Neuron (in vitro differentiated cells): ENCODE results near the gene SLC19A2.

Experiments
- H2AFZ ChIP-seq: one replicate; pipeline ENCODE4 v1.6.1; 2013; ENCODE audit warnings: low read depth, mild to moderate bottlenecking, inconsistent platforms, low read length, moderate library complexity
- H3K27me3 ChIP-seq: one replicate; pipeline ENCODE4 v1.6.1; 2013; ENCODE audit warnings: low read length; ENCODE audit not compliant: insufficient read depth
- H3K36me3 ChIP-seq: one replicate; pipeline ENCODE4 v1.6.1; 2013; ENCODE audit warnings: low read length; ENCODE audit not compliant: insufficient read depth
- H3K4me1 ChIP-seq: one replicate; pipeline ENCODE4 v1.6.1; 2013; ENCODE audit warnings: low read length; ENCODE audit not compliant: insufficient read depth
- H3K4me3 ChIP-seq: 2 replicates; pipeline ENCODE4 v1.5.1; 2013; ENCODE audit warnings: mild to moderate bottlenecking, low read length, moderate library complexity
- H3K9me3 ChIP-seq: one replicate; pipeline ENCODE4 v1.6.1; 2013; ENCODE audit warnings: low read length

The SLC19A2 gene

DNA sequence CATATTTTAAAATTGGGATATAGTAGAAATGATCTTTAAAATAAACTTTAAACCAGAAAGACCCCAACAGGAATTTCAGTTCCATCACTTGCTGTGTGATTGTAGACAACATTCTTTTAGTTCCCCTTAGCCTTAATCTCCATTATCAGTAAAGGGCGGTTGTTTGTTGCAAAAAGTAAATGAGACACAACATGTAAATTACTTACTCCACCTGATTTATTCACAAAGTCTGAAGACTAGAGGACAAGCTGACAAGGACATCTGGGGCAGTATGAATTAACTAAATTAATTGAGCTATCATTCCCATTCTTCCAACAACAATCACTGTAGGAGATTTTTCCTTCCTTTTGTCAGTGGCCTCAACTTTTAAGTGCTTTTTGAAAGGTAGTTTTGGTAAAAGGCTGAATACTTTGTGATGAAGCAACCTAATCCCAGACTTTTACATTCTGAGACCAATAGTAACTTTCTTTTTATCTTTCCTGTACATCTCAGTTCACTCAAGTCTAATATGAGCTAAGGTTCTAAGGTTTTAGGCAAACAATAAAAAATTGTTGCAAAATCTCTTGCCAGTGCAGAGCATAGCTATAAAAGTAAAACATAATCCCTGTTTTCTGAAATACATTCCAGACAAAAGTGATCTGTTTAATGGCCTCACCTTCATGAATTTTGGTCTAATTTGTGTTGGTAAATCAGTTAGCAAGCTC is 6.2 kb downstream of the SLC19A2 start:
- peaks cover 14% of the 10 kb centered on the region for H3K4me1 ChIP-seq

DNA sequence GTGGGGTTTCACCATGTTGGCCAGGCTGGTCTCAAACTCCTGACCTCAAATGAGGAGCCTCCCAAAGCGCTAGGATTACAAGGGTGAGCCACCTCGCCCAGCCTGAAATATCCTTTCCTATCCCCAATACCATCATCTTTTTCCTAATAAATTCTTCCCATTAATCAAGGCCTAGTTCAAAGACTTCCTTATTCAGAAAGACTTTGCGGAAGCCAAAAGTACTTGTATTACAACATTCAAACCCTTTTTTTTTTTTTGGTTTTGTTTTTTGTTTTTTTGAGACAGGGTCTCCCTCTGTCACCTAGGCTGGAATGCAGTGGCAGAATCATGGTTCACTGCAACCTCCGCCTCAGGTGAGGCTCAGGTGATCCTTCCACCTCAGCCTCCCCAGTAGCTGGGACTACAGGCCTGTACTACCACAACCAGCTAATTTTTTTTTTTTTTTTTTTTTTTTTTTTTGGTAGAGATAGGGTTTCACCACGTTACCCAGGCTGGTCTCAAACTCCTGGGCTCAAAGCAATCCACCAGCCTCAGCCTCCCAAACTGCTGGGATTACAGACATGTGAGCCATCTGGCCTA is 7.6 kb downstream of the SLC19A2 start:
- H2AFZ ChIP-seq = no peak overlapping the region
- H3K9me3 ChIP-seq = no peaks in the 10 kb centered on the region
- no peak overlapping the region for H3K4me3 ChIP-seq
- H3K4me1 ChIP-seq = peaks cover 1% of the 10 kb centered on the region
- H3K27me3 ChIP-seq = no peaks in the 10 kb centered on the region
- H3K36me3 ChIP-seq = peaks cover 5% of the 10 kb centered on the region

More for the DNA sequence above, 6.2 kb downstream of the SLC19A2 start:
- Histone ChIP-seq H3K4me3 (no peak overlapping the region), H2AFZ (no peak overlapping the region), H3K9me3 (no peaks in the 10 kb centered on the region), H3K36me3 (peaks cover 5% of the 10 kb centered on the region), H3K27me3 (no peaks in the 10 kb centered on the region)

GRCh38 chr1:169475806-169476387 is 9.8 kb downstream of the SLC19A2 start:
- no peak overlapping the region for H3K4me3 ChIP-seq
- no peak overlapping the region for H2AFZ ChIP-seq
- H3K9me3 ChIP-seq = no peaks in the 10 kb centered on the region
- H3K4me1 ChIP-seq = no peaks in the 10 kb centered on the region
- peaks cover 7% of the 10 kb centered on the region for H3K36me3 ChIP-seq
- H3K27me3 ChIP-seq = no peaks in the 10 kb centered on the region

GRCh38 chr1:169474302-169474995 is 11.3 kb downstream of the SLC19A2 start:
- H3K4me3 ChIP-seq = no peak overlapping the region
- no peaks in the 10 kb centered on the region for H3K27me3 ChIP-seq
- H2AFZ ChIP-seq = no peak overlapping the region
- H3K4me1 ChIP-seq = no peaks in the 10 kb centered on the region
- peaks cover 7% of the 10 kb centered on the region for H3K36me3 ChIP-seq
- H3K9me3 ChIP-seq = no peaks in the 10 kb centered on the region

GRCh38 chr1:169473347-169473746 is 12.4 kb downstream of the SLC19A2 start:
- Histone ChIP-seq H3K4me3 (no peak overlapping the region), H3K4me1 (no peaks in the 10 kb centered on the region), H2AFZ (no peak overlapping the region), H3K27me3 (no peaks in the 10 kb centered on the region), H3K9me3 (no peaks in the 10 kb centered on the region), H3K36me3 (peaks cover 7% of the 10 kb centered on the region)

GRCh38 chr1:169472738-169473137 is 13.0 kb downstream of the SLC19A2 start:
- Histone ChIP-seq H2AFZ (no peak overlapping the region), H3K27me3 (no peaks in the 10 kb centered on the region), H3K4me3 (no peak overlapping the region), H3K36me3 (peaks cover 10% of the 10 kb centered on the region), H3K4me1 (no peaks in the 10 kb centered on the region), H3K9me3 (no peaks in the 10 kb centered on the region)

GRCh38 chr1:169468982-169469381 is 16.8 kb downstream of the SLC19A2 start:
- Histone ChIP-seq H3K9me3 (no peaks in the 10 kb centered on the region), H2AFZ (no peak overlapping the region), H3K36me3 (peaks cover 17% of the 10 kb centered on the region), H3K4me1 (no peaks in the 10 kb centered on the region), H3K27me3 (no peaks in the 10 kb centered on the region), H3K4me3 (no peak overlapping the region)

DNA sequence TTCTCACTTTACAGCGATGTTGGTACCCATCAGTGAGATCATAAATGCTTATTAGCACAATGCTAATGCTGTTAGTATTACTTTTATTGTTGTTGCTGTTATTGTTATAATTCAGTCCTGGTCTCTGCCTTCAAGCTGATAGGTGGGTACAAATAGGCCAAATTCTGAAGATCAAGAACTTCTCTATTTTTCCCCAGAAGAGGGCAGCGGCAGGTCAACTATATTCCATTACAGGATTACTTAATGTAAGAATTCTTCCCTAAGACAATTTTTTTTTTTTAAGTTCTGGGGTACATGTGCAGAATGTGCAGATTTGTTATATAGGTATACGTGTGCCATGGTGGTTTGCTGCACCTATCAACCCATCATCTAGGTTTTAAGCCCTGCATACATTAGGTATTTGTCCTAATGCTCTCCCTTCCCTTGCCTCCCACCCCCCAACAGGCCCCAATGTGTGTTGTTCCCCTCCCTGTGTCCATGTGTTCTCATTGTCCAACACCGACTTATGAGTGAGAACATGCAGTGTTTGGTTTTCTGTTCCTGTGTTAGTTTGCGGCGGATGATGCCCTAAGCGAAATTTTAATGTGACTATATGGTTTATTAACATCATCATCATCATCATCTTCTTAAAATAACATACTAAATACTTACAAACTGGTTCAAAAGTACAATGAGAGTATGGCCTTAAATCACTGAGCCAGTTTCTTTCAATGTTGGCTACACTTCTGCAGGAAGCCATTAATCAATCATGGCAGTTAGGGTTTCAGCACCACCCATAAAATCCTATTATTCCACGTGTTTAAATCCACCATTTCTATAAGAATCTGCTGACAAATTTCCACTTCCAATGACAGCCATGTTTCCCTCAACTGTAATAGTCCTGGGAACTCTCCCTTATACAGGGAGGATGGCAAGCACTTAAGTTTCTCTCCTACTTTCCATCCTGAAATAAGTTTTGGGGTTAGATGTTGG is 19.2 kb downstream of the SLC19A2 start:
- H3K36me3 ChIP-seq = peaks cover 15% of the 10 kb centered on the region
- no peaks in the 10 kb centered on the region for H3K9me3 ChIP-seq
- H3K4me1 ChIP-seq = no peaks in the 10 kb centered on the region
- no peak overlapping the region for H2AFZ ChIP-seq
- no peak overlapping the region for H3K4me3 ChIP-seq
- H3K27me3 ChIP-seq = no peaks in the 10 kb centered on the region

GRCh38 chr1:169465281-169465680 is 20.5 kb downstream of the SLC19A2 start:
- Histone ChIP-seq H2AFZ (no peak overlapping the region), H3K4me1 (no peaks in the 10 kb centered on the region), H3K36me3 (peaks cover 15% of the 10 kb centered on the region)

GRCh38 chr1:169462385-169462784 is 23.4 kb downstream of the SLC19A2 start:
- Histone ChIP-seq H3K9me3 (no peaks in the 10 kb centered on the region), H3K4me3 (no peak overlapping the region), H2AFZ (no peak overlapping the region), H3K27me3 (no peaks in the 10 kb centered on the region), H3K36me3 (peaks cover 8% of the 10 kb centered on the region), H3K4me1 (no peaks in the 10 kb centered on the region)

More at GRCh38 chr1:169465281-169465680, 20.5 kb downstream of the SLC19A2 start:
- H3K27me3 ChIP-seq = no peaks in the 10 kb centered on the region
- no peak overlapping the region for H3K4me3 ChIP-seq
- no peaks in the 10 kb centered on the region for H3K9me3 ChIP-seq

DNA sequence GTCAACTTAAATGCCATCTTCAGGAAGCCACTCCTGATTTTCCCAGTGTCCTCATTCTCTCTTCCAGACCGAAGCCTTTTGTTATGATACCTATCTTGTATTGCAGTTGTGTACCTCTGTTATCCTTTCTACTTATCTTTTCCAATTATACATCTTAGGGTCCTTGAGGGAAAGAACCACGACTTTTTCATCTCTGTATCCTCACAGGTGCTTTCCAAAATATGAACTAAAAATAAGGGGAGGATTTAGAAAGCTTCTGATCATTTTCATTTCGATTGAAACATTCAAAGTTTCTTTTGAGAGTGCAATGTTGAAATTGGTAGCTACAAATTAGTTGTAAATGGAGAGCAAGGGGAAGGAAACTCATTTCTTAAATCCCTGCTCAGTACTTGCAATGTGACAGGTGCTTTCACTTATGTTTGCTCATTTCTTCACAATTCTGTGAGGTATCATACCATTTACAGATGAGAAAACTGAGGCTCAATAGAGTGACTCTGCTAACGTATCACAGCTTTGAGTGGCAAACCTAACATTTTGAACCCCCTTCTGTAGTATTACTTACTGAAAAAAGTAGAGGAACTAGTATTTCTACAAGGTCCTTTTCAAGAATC is 24.2 kb downstream of the SLC19A2 start:
- Histone ChIP-seq H3K4me1 (no peaks in the 10 kb centered on the region), H3K27me3 (no peaks in the 10 kb centered on the region), H2AFZ (no peak overlapping the region), H3K36me3 (peaks cover 3% of the 10 kb centered on the region), H3K4me3 (no peak overlapping the region), H3K9me3 (peaks cover under 1% of the 10 kb centered on the region)

- H3K9me3 ChIP-seq = peaks cover 5% of the 10 kb centered on the region
- no peaks in the 10 kb centered on the region for H3K36me3 ChIP-seq
- no peaks in the 10 kb centered on the region for H3K27me3 ChIP-seq
- H3K4me3 ChIP-seq = no peak overlapping the region
- no peak overlapping the region for H2AFZ ChIP-seq
- H3K4me1 ChIP-seq = no peaks in the 10 kb centered on the region
Observed at GRCh38 chr1:169460191-169460833, 25.4 kb downstream of the SLC19A2 start.
